Small intestine (tissue), 7 donors: ENCODE results near the gene PRDM16. TPM values are rescaled to one million over a fixed set of nuclear protein-coding genes. Genes with fewer than 3 reads are reported as not detected.
A peak's percentile ranks its signal among the peaks of the same experiment; 100 is the strongest.

Experiments used
- DNase-seq, 2 donors: peaks; one replicate each; pipeline versions ENCODE4 v3.0.0 to v3.0.0-alpha.2; 2013
- FAIRE-seq: peaks from 2 replicates; lab custom pipeline; 2012; peaks lifted over from hg19 to GRCh38; lab: Jason Lieb, UNC
- H3K27ac ChIP-seq, 3 donors: one replicate each; pipeline ENCODE4 v1.5.1; 2013; ENCODE audit warnings: low read length in 2 of 3, mild to moderate bottlenecking in 2 of 3, control low read depth in 1 of 3, inconsistent platforms in 1 of 3, low read depth in 1 of 3, moderate library complexity in 1 of 3
- H3K27me3 ChIP-seq, 3 donors: one replicate each; pipeline ENCODE4 v1.6.1; 2013; ENCODE audit warnings: low read length in 3 of 3, inconsistent platforms in 1 of 3; ENCODE audit not compliant: control insufficient read depth in 3 of 3, insufficient read depth in 3 of 3
- H3K36me3 ChIP-seq, 3 donors: one replicate each; pipeline ENCODE4 v1.6.1; 2013; ENCODE audit warnings: low read length in 3 of 3, inconsistent platforms in 1 of 3, low read depth in 1 of 3, mild to moderate bottlenecking in 1 of 3, moderate library complexity in 1 of 3; ENCODE audit not compliant: control insufficient read depth in 3 of 3, insufficient read depth in 2 of 3
- H3K4me1 ChIP-seq, 3 donors: one replicate each; pipeline ENCODE4 v1.6.1; 2013; ENCODE audit warnings: low read length in 2 of 3, inconsistent platforms in 1 of 3, low read depth in 1 of 3, mild to moderate bottlenecking in 1 of 3, moderate library complexity in 1 of 3; ENCODE audit not compliant: control insufficient read depth in 3 of 3, insufficient read depth in 2 of 3
- H3K4me3 ChIP-seq, 3 donors: one replicate each; pipeline ENCODE4 v1.5.1; 2013; ENCODE audit warnings: low read length in 3 of 3, control low read depth in 1 of 3, inconsistent platforms in 1 of 3, low read depth in 1 of 3, mild to moderate bottlenecking in 1 of 3, moderate library complexity in 1 of 3
- H3K9me3 ChIP-seq, 2 donors: one replicate each; pipeline ENCODE4 v1.6.1; 2013; ENCODE audit warnings: low read depth in 1 of 2, low read length in 1 of 2; ENCODE audit not compliant: control insufficient read depth in 2 of 2, insufficient read depth in 1 of 2
- WGBS, 3 donors: extraction: QIAGEN DNeasy Blood & Tissue Kit; methylation state at CpG; one replicate each; pipeline ENCODE4 v1.1.7; 2013; 5-methylcytosine and 5-hydroxymethylcytosine counted together
- polyA plus RNA-seq, 4 donors: library from polyadenylated mRNA; stranded (reverse) in 3 of 4; unstranded in 1 of 4; fragments of 200-250 nt in 3 of 4; fragments of 120-200 nt in 1 of 4; gene quantifications; one replicate each; pipeline versions ENCODE4 v1.2.1 to v1.2.3, GENCODE V29; 2013
- donor health status: healthy with polysubstance abuse.
- donor health status: control.
- donor health status: control.
- donor health status: Bipolar disorder and iron deficiency.
- donor health status: healthy.

PRDM16 gene
- polyA plus RNA-seq, 4 donors, result 5.4 to 11.4 (median 8.2) TPM

- H3K27me3 ChIP-seq, result no peaks in the 10 kb centered on the region
- FAIRE-seq (no peak), DNase-seq (no peak)
- no peak overlapping the region for H3K4me3 ChIP-seq
- peaks cover 0 to 4% (median 0%) of the 10 kb centered on the region in 3 donors for H3K4me1 ChIP-seq
- peaks cover 0 to 20% (median 0%) of the 10 kb centered on the region in 3 donors for H3K36me3 ChIP-seq
- WGBS, 3 donors, result 80 to 86% (median 82%) methylated on average over 9 of the region's 9 CpGs
- H3K27ac ChIP-seq, result no peak overlapping the region
- no peaks in the 10 kb centered on the region for H3K9me3 ChIP-seq
These were observed 30.9 kb downstream of the PRDM16 start for GRCh38 chr1:3099861-3100260.

- H3K4me3 ChIP-seq, result no peak overlapping the region
- no peaks in the 10 kb centered on the region for H3K27me3 ChIP-seq
- peaks cover 0 to 20% (median 0%) of the 10 kb centered on the region in 3 donors for H3K36me3 ChIP-seq
- WGBS, 3 donors, result 64 to 71% (median 71%) methylated on average over 27 to 29 of the region's 29 CpGs
- FAIRE-seq, result no peak
- H3K27ac ChIP-seq, result no peak overlapping the region
- H3K4me1 ChIP-seq, result peaks cover 0 to 10% (median 0%) of the 10 kb centered on the region in 3 donors
- H3K9me3 ChIP-seq, result no peaks in the 10 kb centered on the region
- DNase-seq, result no peak
These were observed 32.3 kb downstream of the PRDM16 start for GRCh38 chr1:3101124-3101939.

GRCh38 chr1:3102641-3103040, 33.6 kb downstream of the PRDM16 start:
- Histone ChIP-seq H3K27me3 (no peaks in the 10 kb centered on the region), H3K36me3 (peaks cover 0 to 25% (median 0%) of the 10 kb centered on the region in 3 donors), H3K27ac (no peak overlapping the region), H3K4me1 (peaks cover 0 to 10% (median 0%) of the 10 kb centered on the region in 3 donors), H3K4me3 (no peak overlapping the region), H3K9me3 (peaks cover 0 to 5% of the 10 kb centered on the region in 2 donors)
- DNase-seq, result no peak
- FAIRE-seq, result no peak
- WGBS, 3 donors, result 37 to 58% (median 39%) methylated on average over 3 of the region's 3 CpGs

- Histone ChIP-seq H3K27me3 (no peaks in the 10 kb centered on the region), H3K4me3 (no peak overlapping the region), H3K4me1 (peaks cover 0 to 10% (median 0%) of the 10 kb centered on the region in 3 donors), H3K27ac (no peak overlapping the region), H3K36me3 (peaks cover 0 to 21% (median 0%) of the 10 kb centered on the region in 3 donors), H3K9me3 (peaks cover 0 to 15% of the 10 kb centered on the region in 2 donors)
- DNase-seq (no peak), FAIRE-seq (no peak)
- 85 to 89% (median 86%) methylated on average over 15 to 16 of the region's 16 CpGs for WGBS, 3 donors
These were observed 35.1 kb downstream of the PRDM16 start for GRCh38 chr1:3103967-3104677.

GRCh38 chr1:3105167-3105863, 36.3 kb downstream of the PRDM16 start:
- no peak for FAIRE-seq
- Histone ChIP-seq H3K27ac (no peak overlapping the region), H3K27me3 (no peaks in the 10 kb centered on the region), H3K4me3 (no peak overlapping the region), H3K4me1 (peaks cover 0 to 10% (median 0%) of the 10 kb centered on the region in 3 donors), H3K9me3 (peaks cover 0 to 15% of the 10 kb centered on the region in 2 donors), H3K36me3 (peaks cover 0 to 17% (median 0%) of the 10 kb centered on the region in 3 donors)
- WGBS, 3 donors, result 52 to 65% (median 62%) methylated on average over 22 to 24 of the region's 24 CpGs
- peak in 1 of 2 donors; percentile 53 for DNase-seq

GRCh38 chr1:3106216-3106615, 37.2 kb downstream of the PRDM16 start:
- Histone ChIP-seq H3K9me3 (peaks cover 0 to 15% of the 10 kb centered on the region in 2 donors), H3K4me3 (no peak overlapping the region), H3K27me3 (no peaks in the 10 kb centered on the region), H3K36me3 (peaks cover 0 to 17% (median 0%) of the 10 kb centered on the region in 3 donors), H3K4me1 (peaks cover 0 to 10% (median 0%) of the 10 kb centered on the region in 3 donors), H3K27ac (no peak overlapping the region)
- no peak for FAIRE-seq
- DNase-seq, result no peak
- 85 to 89% (median 88%) methylated on average over 8 of the region's 8 CpGs for WGBS, 3 donors

GRCh38 chr1:3107201-3107600, 38.2 kb downstream of the PRDM16 start:
- Histone ChIP-seq H3K9me3 (peaks cover 0 to 15% of the 10 kb centered on the region in 2 donors), H3K27ac (no peak overlapping the region), H3K27me3 (no peaks in the 10 kb centered on the region), H3K36me3 (peaks cover 0 to 19% (median 0%) of the 10 kb centered on the region in 3 donors), H3K4me1 (peaks cover 0 to 8% (median 0%) of the 10 kb centered on the region in 3 donors), H3K4me3 (no peak overlapping the region)
- DNase-seq, result no peak
- no peak for FAIRE-seq
- WGBS, 3 donors, result 85 to 88% (median 86%) methylated on average over 7 of the region's 7 CpGs

GRCh38 chr1:3109355-3109754, 40.4 kb downstream of the PRDM16 start:
- Histone ChIP-seq H3K9me3 (peaks cover 0 to 15% of the 10 kb centered on the region in 2 donors), H3K4me1 (peaks cover 0 to 7% (median 0%) of the 10 kb centered on the region in 3 donors), H3K27me3 (no peaks in the 10 kb centered on the region), H3K36me3 (peaks cover 0 to 16% (median 0%) of the 10 kb centered on the region in 3 donors), H3K27ac (no peak overlapping the region), H3K4me3 (no peak overlapping the region)
- 61 to 78% (median 75%) methylated on average over 12 of the region's 12 CpGs for WGBS, 3 donors
- FAIRE-seq (no peak), DNase-seq (no peak)
